ENCODE data around the gene KLLN.

DNA sequence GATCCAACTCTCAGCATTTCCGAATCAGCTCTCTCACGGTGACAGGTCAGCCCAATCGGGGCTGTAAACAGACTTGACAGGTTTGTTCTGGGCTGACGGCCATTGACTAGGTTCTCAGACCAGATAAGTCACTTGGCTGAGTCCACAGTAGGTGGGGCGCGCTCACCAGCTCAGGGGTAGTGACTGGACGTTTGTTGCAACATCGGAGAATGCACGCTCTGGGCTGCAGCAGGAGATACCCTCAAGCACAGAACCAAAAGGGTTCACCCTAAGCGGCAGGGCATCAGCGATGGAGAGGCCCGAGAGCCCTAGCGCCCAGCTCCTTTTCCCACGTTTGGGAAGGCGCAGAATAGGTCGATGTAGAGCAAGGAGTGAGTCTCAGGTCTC, 1.8 kb downstream of the KLLN start:
- TF ChIP-seq RAD21 (IDR thresholded peaks at IDR 0.05; ENCODE audit: low read depth) = no peak
- TF ChIP-seq, protein P1, sequence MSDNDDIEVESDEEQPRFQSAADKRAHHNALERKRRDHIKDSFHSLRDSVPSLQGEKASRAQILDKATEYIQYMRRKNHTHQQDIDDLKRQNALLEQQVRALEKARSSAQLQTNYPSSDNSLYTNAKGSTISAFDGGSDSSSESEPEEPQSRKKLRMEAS (IDR thresholded peaks at IDR 0.05) = no peak
- no peak for TF ChIP-seq TEAD4 (IDR thresholded peaks at IDR 0.05)
- no peak for TF ChIP-seq CEBPB (IDR thresholded peaks at IDR 0.05)
- TF ChIP-seq EP300 (IDR thresholded peaks at IDR 0.05; ENCODE audit: borderline replicate concordance) = no peak
- TF ChIP-seq CREB1 (IDR thresholded peaks at IDR 0.05; ENCODE audit: low read depth) = no peak
- TF ChIP-seq, protein P2, sequence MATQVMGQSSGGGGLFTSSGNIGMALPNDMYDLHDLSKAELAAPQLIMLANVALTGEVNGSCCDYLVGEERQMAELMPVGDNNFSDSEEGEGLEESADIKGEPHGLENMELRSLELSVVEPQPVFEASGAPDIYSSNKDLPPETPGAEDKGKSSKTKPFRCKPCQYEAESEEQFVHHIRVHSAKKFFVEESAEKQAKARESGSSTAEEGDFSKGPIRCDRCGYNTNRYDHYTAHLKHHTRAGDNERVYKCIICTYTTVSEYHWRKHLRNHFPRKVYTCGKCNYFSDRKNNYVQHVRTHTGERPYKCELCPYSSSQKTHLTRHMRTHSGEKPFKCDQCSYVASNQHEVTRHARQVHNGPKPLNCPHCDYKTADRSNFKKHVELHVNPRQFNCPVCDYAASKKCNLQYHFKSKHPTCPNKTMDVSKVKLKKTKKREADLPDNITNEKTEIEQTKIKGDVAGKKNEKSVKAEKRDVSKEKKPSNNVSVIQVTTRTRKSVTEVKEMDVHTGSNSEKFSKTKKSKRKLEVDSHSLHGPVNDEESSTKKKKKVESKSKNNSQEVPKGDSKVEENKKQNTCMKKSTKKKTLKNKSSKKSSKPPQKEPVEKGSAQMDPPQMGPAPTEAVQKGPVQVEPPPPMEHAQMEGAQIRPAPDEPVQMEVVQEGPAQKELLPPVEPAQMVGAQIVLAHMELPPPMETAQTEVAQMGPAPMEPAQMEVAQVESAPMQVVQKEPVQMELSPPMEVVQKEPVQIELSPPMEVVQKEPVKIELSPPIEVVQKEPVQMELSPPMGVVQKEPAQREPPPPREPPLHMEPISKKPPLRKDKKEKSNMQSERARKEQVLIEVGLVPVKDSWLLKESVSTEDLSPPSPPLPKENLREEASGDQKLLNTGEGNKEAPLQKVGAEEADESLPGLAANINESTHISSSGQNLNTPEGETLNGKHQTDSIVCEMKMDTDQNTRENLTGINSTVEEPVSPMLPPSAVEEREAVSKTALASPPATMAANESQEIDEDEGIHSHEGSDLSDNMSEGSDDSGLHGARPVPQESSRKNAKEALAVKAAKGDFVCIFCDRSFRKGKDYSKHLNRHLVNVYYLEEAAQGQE (IDR thresholded peaks at IDR 0.05; ENCODE audit: low read depth) = no peak
- no peak for TF ChIP-seq ZBTB7A (IDR thresholded peaks at IDR 0.05; ENCODE audit: low read depth)
- TF ChIP-seq YY1 (IDR thresholded peaks at IDR 0.05; ENCODE audit: low read depth) = no peak
- no peak for TF ChIP-seq TCF12 (IDR thresholded peaks at IDR 0.05; ENCODE audit: low read depth)
- TF ChIP-seq TAF1 (IDR thresholded peaks at IDR 0.05; ENCODE audit: low read depth) = no peak
- TF ChIP-seq FOXM1 (IDR thresholded peaks at IDR 0.05; ENCODE audit: borderline replicate concordance, low read depth) = no peak
- TF ChIP-seq, protein P3, sequence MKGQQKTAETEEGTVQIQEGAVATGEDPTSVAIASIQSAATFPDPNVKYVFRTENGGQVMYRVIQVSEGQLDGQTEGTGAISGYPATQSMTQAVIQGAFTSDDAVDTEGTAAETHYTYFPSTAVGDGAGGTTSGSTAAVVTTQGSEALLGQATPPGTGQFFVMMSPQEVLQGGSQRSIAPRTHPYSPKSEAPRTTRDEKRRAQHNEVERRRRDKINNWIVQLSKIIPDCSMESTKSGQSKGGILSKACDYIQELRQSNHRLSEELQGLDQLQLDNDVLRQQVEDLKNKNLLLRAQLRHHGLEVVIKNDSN (IDR thresholded peaks at IDR 0.05) = no peak
